ENCODE results near the gene COPB1.

DNA sequence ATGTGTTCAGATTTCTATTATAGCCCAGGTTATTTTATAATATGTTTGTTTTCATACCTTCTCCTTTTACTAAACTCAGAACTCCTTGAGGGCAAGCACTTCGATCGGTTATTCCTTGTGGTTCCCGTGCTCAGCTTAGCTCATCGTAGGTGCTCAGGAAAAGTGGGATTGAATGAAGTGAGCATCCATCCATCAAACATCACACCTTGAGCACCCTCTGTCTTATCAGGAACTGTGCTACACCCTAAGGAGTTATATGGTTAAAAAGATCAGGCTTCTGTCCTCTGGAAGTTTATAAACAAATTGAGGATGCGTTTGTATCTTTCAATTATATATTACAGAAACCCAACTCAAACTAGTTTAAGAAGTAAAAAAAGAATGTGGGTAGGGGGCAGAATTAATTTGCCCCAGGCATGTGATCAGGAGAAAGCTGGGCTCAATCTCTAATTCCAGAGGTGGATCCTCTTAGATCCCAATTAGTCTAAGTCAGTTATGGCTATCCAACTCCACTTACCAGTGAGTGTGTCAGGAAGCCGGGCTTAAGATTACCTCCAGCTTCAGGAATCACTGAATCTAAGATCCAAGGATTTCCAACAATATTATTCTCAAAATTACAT is 80.7 kb downstream of the COPB1 start:
- TF ChIP-seq POLR2AphosphoS5 (IDR thresholded peaks at IDR 0.05) (no peak), POLR2A (IDR thresholded peaks at IDR 0.05) (no peak)
- TF ChIP-seq, protein P1, sequence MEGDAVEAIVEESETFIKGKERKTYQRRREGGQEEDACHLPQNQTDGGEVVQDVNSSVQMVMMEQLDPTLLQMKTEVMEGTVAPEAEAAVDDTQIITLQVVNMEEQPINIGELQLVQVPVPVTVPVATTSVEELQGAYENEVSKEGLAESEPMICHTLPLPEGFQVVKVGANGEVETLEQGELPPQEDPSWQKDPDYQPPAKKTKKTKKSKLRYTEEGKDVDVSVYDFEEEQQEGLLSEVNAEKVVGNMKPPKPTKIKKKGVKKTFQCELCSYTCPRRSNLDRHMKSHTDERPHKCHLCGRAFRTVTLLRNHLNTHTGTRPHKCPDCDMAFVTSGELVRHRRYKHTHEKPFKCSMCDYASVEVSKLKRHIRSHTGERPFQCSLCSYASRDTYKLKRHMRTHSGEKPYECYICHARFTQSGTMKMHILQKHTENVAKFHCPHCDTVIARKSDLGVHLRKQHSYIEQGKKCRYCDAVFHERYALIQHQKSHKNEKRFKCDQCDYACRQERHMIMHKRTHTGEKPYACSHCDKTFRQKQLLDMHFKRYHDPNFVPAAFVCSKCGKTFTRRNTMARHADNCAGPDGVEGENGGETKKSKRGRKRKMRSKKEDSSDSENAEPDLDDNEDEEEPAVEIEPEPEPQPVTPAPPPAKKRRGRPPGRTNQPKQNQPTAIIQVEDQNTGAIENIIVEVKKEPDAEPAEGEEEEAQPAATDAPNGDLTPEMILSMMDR (IDR thresholded peaks at IDR 0.05) = no peak
